ENCODE data around the gene TNFAIP3. TPM values are rescaled to one million over a fixed set of nuclear protein-coding genes. Genes with fewer than 3 reads are reported as not detected.

The TNFAIP3 gene
- total RNA-seq, 4 donors from 2014 or later: 21.0 to 54.3 (median 29.8) TPM

DNA sequence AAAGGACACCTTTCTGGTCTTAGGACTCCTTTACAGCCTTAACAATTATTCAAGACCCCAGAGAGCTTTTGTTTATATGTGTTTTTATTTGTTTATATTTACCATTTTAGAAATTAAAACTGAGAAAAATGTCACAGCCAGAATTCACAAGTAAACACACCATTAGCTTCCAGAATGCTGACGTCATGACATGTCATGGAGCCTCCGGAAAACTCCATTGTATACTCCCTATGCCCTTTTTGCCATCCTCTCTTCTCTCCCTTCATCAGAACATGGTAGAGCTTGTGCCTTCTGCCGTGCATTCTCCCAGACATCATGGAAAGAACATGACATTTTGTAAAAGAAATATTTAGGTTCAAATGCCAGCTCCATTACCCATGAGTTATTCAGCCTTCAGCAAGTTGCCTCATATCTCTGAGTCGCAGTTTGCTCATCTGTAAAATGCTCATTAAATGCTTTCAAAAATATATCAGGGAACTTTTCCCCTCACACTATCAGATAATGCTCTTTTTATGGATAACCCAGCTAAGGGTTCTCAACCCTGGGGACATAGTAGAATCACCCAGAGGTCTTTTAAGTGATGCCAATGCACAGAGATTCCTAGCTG is 27.8 kb downstream of the TNFAIP3 start:
- no peak for DNase-seq (ENCODE audit: extremely low spot score)
- no peak overlapping the region for H3K4me3 ChIP-seq
- intact Hi-C loops (cut with DNase I): no loop called here
- H3K27ac ChIP-seq (replicated peaks in 1 of 4): no peak overlapping the region
- no peaks in the 10 kb centered on the region for H3K36me3 ChIP-seq
- peaks cover 0 to 5% (median 0%) of the 10 kb centered on the region in 4 donors for H3K4me1 ChIP-seq
- no peaks in the 10 kb centered on the region for H3K9me3 ChIP-seq
- 79% methylated on average over 4 of the region's 4 CpGs for WGBS
- no peaks in the 10 kb centered on the region for H3K27me3 ChIP-seq
- TF ChIP-seq, protein P1, sequence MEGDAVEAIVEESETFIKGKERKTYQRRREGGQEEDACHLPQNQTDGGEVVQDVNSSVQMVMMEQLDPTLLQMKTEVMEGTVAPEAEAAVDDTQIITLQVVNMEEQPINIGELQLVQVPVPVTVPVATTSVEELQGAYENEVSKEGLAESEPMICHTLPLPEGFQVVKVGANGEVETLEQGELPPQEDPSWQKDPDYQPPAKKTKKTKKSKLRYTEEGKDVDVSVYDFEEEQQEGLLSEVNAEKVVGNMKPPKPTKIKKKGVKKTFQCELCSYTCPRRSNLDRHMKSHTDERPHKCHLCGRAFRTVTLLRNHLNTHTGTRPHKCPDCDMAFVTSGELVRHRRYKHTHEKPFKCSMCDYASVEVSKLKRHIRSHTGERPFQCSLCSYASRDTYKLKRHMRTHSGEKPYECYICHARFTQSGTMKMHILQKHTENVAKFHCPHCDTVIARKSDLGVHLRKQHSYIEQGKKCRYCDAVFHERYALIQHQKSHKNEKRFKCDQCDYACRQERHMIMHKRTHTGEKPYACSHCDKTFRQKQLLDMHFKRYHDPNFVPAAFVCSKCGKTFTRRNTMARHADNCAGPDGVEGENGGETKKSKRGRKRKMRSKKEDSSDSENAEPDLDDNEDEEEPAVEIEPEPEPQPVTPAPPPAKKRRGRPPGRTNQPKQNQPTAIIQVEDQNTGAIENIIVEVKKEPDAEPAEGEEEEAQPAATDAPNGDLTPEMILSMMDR (IDR thresholded peaks at IDR 0.05): no peak
- TF ChIP-seq POLR2A (IDR thresholded peaks at IDR 0.05; ENCODE audit: low read depth) (no peak), POLR2AphosphoS5 (IDR thresholded peaks at IDR 0.05) (no peak), EP300 (IDR thresholded peaks at IDR 0.05) (no peak)

DNA sequence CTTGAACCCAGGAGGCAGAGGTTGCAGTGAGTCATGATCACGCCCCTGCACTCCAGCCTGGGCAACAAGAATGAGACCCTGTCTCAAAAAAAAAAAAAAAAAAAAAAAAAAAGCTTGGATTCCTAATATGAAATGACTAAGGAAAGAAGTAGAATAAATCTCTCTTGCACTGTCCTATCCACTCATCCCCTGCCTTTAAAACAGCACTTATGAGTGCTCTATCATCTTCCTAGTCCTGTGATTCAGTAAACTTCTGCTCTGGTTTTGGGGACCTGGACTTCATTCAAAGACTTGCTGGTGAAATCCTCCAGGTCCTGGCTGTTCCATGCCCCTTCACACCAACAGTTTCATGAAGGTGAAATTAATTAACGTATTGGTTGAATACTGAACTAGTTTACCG is 29.6 kb downstream of the TNFAIP3 start:
- TF ChIP-seq POLR2AphosphoS5 (IDR thresholded peaks at IDR 0.05): no peak
- TF ChIP-seq, protein P1 (IDR thresholded peaks at IDR 0.05): no peak
- no peak for TF ChIP-seq EP300 (IDR thresholded peaks at IDR 0.05)
- no peak for TF ChIP-seq POLR2A (IDR thresholded peaks at IDR 0.05; ENCODE audit: low read depth)
- intact Hi-C loops (cut with DNase I): no loop called here

DNA sequence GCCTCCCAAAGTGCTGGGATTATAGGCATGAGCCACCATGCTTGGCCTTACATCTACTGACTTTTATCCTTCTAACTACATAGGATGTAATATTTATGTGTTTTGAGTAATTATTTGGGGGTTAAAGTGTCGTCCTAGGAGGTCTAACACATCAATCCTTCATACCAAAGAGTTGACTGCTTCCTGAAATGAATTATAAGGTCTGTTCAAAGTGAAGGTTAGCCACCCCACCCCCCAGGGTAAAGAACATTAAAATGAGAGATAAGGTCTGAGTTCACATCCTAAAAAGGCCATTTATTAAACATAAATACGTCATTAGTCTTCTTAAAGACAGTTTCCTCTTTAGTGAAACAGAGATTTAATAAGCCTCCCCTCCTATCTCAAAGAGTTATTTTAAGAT is 33.8 kb downstream of the TNFAIP3 start:
- no peaks in the 10 kb centered on the region for H3K9me3 ChIP-seq
- no peak overlapping the region for H3K27ac ChIP-seq (replicated peaks in 1 of 4)
- DNase-seq (ENCODE audit: extremely low spot score): no peak
- intact Hi-C loops (cut with DNase I): no loop called here
- H3K4me3 ChIP-seq: no peak overlapping the region
- H3K27me3 ChIP-seq: no peaks in the 10 kb centered on the region
- TF ChIP-seq EP300 (IDR thresholded peaks at IDR 0.05) (no peak), POLR2AphosphoS5 (IDR thresholded peaks at IDR 0.05) (no peak), POLR2A (IDR thresholded peaks at IDR 0.05; ENCODE audit: low read depth) (no peak)
- TF ChIP-seq, protein P1 (IDR thresholded peaks at IDR 0.05): no peak
- H3K4me1 ChIP-seq: no peaks in the 10 kb centered on the region
- WGBS: 82% methylated on average over 2 of the region's 2 CpGs
- no peaks in the 10 kb centered on the region for H3K36me3 ChIP-seq

More for the DNA sequence above, 29.6 kb downstream of the TNFAIP3 start:
- Histone ChIP-seq H3K4me1 (peaks cover 0 to 5% (median 0%) of the 10 kb centered on the region in 4 donors), H3K4me3 (no peak overlapping the region), H3K36me3 (no peaks in the 10 kb centered on the region), H3K27me3 (no peaks in the 10 kb centered on the region), H3K9me3 (no peaks in the 10 kb centered on the region), H3K27ac (replicated peaks in 1 of 4) (no peak overlapping the region)
- WGBS: 89% methylated on average over 3 of the region's 3 CpGs
- no peak for DNase-seq (ENCODE audit: extremely low spot score)

DNA sequence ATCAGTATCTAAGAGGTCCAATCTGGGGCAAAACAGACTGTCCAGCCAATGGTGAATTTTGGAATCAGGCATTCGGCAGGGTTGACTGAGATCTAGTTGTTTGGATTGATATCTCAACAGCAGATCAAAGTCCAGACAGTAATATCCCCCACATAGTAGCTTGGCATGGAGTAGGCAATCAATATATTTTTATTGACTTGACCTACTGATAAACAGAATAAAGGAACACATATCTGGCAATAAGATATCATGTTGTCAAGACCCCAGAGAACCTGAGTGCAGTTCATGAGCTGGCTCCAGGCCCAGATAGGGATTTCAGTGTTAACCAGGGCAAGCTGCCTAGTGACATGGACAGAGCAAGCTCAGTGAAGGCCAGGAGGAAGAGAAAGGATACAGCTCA is 34.4 kb downstream of the TNFAIP3 start:
- no peak for DNase-seq (ENCODE audit: extremely low spot score)
- H3K9me3 ChIP-seq: no peaks in the 10 kb centered on the region
- intact Hi-C loops (cut with DNase I): no loop called here
- 91% methylated on average over 1 of the region's 1 CpG for WGBS
- H3K4me3 ChIP-seq: no peak overlapping the region
- TF ChIP-seq, protein P1 (IDR thresholded peaks at IDR 0.05): no peak
- TF ChIP-seq POLR2A (IDR thresholded peaks at IDR 0.05; ENCODE audit: low read depth) (no peak), EP300 (IDR thresholded peaks at IDR 0.05) (no peak), POLR2AphosphoS5 (IDR thresholded peaks at IDR 0.05) (no peak)
- H3K4me1 ChIP-seq: no peaks in the 10 kb centered on the region
- H3K27ac ChIP-seq (replicated peaks in 1 of 4): no peak overlapping the region
- no peaks in the 10 kb centered on the region for H3K27me3 ChIP-seq
- no peaks in the 10 kb centered on the region for H3K36me3 ChIP-seq

DNA sequence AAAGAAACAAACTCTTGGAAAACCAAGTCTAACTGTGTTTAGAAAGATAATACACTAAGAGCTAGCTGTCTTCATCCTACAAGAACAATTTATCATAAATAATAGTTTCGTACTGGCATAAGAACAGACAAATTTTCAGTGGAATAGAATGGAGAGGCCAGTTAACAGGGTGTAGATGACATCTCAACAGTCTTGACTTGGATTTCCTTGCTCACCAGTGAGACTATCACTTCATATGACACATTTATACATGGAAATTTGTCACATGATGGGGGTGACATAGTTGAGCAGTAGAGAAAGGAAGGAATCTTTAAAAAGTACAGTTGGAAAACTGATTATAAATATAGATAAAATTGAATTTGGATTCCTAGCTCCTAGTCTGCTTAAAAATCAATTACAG is 35.6 kb downstream of the TNFAIP3 start:
- DNase-seq (ENCODE audit: extremely low spot score): no peak
- H3K4me1 ChIP-seq: no peaks in the 10 kb centered on the region
- WGBS: 71% methylated on average over 1 of the region's 1 CpG
- no peaks in the 10 kb centered on the region for H3K27me3 ChIP-seq
- H3K4me3 ChIP-seq: no peak overlapping the region
- TF ChIP-seq EP300 (IDR thresholded peaks at IDR 0.05) (no peak), POLR2AphosphoS5 (IDR thresholded peaks at IDR 0.05) (no peak), POLR2A (IDR thresholded peaks at IDR 0.05; ENCODE audit: low read depth) (no peak)
- H3K27ac ChIP-seq (replicated peaks in 1 of 4): no peak overlapping the region
- no peaks in the 10 kb centered on the region for H3K9me3 ChIP-seq
- intact Hi-C loops (cut with DNase I): no loop called here
- H3K36me3 ChIP-seq: no peaks in the 10 kb centered on the region

All from esophagus muscularis mucosa (tissue), 4 donors.